ENCODE measurements around the gene SRGN.

SRGN gene

GRCh38 chr10:69080226-69080625 is 7.7 kb upstream of the SRGN start:
- in situ Hi-C loops (cut with HindIII; ENCODE audit: low pct_ligation_motif_present, low pct_unique_long_range_greater_than_20kb, low sequenced_read_pairs), result no loop called here

GRCh38 chr10:69086001-69086509 is 1.8 kb upstream of the SRGN start:
- no peak for DNase-seq
- in situ Hi-C loops (cut with HindIII; ENCODE audit: low pct_ligation_motif_present, low pct_unique_long_range_greater_than_20kb, low sequenced_read_pairs), result no loop called here

More at GRCh38 chr10:69080226-69080625, 7.7 kb upstream of the SRGN start:
- DNase-seq, result no peak

- in situ Hi-C loops (cut with HindIII; ENCODE audit: low pct_ligation_motif_present, low pct_unique_long_range_greater_than_20kb, low sequenced_read_pairs), result no loop called here
Observed at GRCh38 chr10:69088471-69088769, 517 bp downstream of the SRGN start.

GRCh38 chr10:69088801-69089501 is 1.0 kb downstream of the SRGN start:
- in situ Hi-C loops (cut with HindIII; ENCODE audit: low pct_ligation_motif_present, low pct_unique_long_range_greater_than_20kb, low sequenced_read_pairs), result no loop called here
- DNase-seq, result no peak

More at GRCh38 chr10:69088471-69088769, 517 bp downstream of the SRGN start:
- no peak for DNase-seq

- in situ Hi-C loops (cut with HindIII; ENCODE audit: low pct_ligation_motif_present, low pct_unique_long_range_greater_than_20kb, low sequenced_read_pairs), result no loop called here
- no peak for DNase-seq
Observed at GRCh38 chr10:69089638-69090599, 2.0 kb downstream of the SRGN start.

- in situ Hi-C loops (cut with HindIII; ENCODE audit: low pct_ligation_motif_present, low pct_unique_long_range_greater_than_20kb, low sequenced_read_pairs), result no loop called here
- DNase-seq, result no peak
Observed at GRCh38 chr10:69090685-69091084, 2.8 kb downstream of the SRGN start.

GRCh38 chr10:69091143-69091651 is 3.3 kb downstream of the SRGN start:
- in situ Hi-C loops (cut with HindIII; ENCODE audit: low pct_ligation_motif_present, low pct_unique_long_range_greater_than_20kb, low sequenced_read_pairs), result no loop called here
- DNase-seq, result no peak

- DNase-seq, result peak; percentile 91
- in situ Hi-C loops (cut with HindIII; ENCODE audit: low pct_ligation_motif_present, low pct_unique_long_range_greater_than_20kb, low sequenced_read_pairs), result no loop called here
Observed at GRCh38 chr10:69092959-69093850, 5.3 kb downstream of the SRGN start.

GRCh38 chr10:69093933-69094332 is 6.0 kb downstream of the SRGN start:
- in situ Hi-C loops (cut with HindIII; ENCODE audit: low pct_ligation_motif_present, low pct_unique_long_range_greater_than_20kb, low sequenced_read_pairs), result no loop called here

GRCh38 chr10:69096045-69096444 is 8.1 kb downstream of the SRGN start:
- no peak for DNase-seq
- in situ Hi-C loops (cut with HindIII; ENCODE audit: low pct_ligation_motif_present, low pct_unique_long_range_greater_than_20kb, low sequenced_read_pairs), result no loop called here

More at GRCh38 chr10:69093933-69094332, 6.0 kb downstream of the SRGN start:
- DNase-seq, result peak; percentile 51

GRCh38 chr10:69097729-69098128 is 9.8 kb downstream of the SRGN start:
- DNase-seq, result no peak
- in situ Hi-C loops (cut with HindIII; ENCODE audit: low pct_ligation_motif_present, low pct_unique_long_range_greater_than_20kb, low sequenced_read_pairs), result no loop called here

GRCh38 chr10:69100136-69100872 is 12.4 kb downstream of the SRGN start:
- in situ Hi-C loops (cut with HindIII; ENCODE audit: low pct_ligation_motif_present, low pct_unique_long_range_greater_than_20kb, low sequenced_read_pairs), result loop anchor here (25.0 kb wide), 1 partner anchor 88 kb away; no protein-coding TSS in a partner anchor
- no peak for DNase-seq

GRCh38 chr10:69101451-69102095 is 13.7 kb downstream of the SRGN start:
- no peak for DNase-seq
- in situ Hi-C loops (cut with HindIII; ENCODE audit: low pct_ligation_motif_present, low pct_unique_long_range_greater_than_20kb, low sequenced_read_pairs), result loop anchor here (25.0 kb wide), 1 partner anchor 89 kb away; no protein-coding TSS in a partner anchor

- in situ Hi-C loops (cut with HindIII; ENCODE audit: low pct_ligation_motif_present, low pct_unique_long_range_greater_than_20kb, low sequenced_read_pairs), result loop anchor here (25.0 kb wide), 1 partner anchor 90 kb away; no protein-coding TSS in a partner anchor
- DNase-seq, result no peak
Observed at GRCh38 chr10:69102440-69102839, 14.5 kb downstream of the SRGN start.

GRCh38 chr10:69103784-69104183 is 15.9 kb downstream of the SRGN start:
- no peak for DNase-seq
- in situ Hi-C loops (cut with HindIII; ENCODE audit: low pct_ligation_motif_present, low pct_unique_long_range_greater_than_20kb, low sequenced_read_pairs), result loop anchor here (25.0 kb wide), 1 partner anchor 91 kb away; no protein-coding TSS in a partner anchor

GRCh38 chr10:69104994-69105790 is 17.3 kb downstream of the SRGN start:
- DNase-seq, result no peak
- in situ Hi-C loops (cut with HindIII; ENCODE audit: low pct_ligation_motif_present, low pct_unique_long_range_greater_than_20kb, low sequenced_read_pairs), result loop anchor here (25.0 kb wide), 1 partner anchor 93 kb away; no protein-coding TSS in a partner anchor
